ENCODE data around the gene HOXA10. TPM values are rescaled to one million over a fixed set of nuclear protein-coding genes. Genes with fewer than 3 reads are reported as not detected.

HOXA10 gene
- total RNA-seq, 1 experiment from 2014 or later, result not detected

DNA sequence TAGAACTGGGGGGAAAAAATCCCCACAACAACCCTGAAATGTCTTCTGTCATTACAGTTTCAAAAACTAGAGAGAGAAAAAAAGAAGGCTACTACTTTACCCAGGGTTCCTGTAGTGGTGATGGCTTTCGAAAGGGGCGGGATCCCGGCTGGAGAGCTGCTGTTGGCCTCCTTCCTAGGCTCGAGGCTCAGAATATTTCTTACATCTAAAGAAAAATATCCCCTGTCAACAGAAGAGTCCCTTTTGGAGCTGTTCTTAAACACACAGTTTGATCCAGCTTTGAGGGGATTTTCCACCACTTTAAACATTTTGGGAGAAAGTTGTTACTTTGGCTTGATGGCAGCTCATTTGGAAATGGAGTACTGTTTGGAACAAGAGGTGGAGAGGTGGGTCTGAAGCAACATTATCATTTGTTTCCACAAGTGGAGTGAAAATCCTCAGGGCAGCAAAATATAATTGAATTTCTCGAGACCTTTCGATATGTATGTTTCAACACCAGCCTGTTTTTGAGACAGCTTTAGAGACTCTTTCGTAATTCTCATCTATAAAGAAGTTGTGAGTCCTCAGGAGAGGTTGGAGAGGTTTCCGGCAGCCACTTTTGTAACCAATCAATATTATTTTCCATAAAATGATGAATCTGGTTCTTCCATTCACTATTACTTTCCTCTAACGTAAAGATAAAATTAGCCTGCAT, 20.7 kb upstream of the HOXA10 start:
- Histone ChIP-seq H2BK120ac (ENCODE audit: low read depth, low read length, poor library complexity, severe bottlenecking) (no peak overlapping the region), H4K91ac (ENCODE audit: insufficient read length, low read depth, low read length) (no peak overlapping the region), H3K4ac (ENCODE audit: low read depth, low read length) (no peak overlapping the region), H4K20me1 (ENCODE audit: control insufficient read depth, insufficient read depth, insufficient read length) (no peaks in the 10 kb centered on the region), H2BK20ac (ENCODE audit: low read depth, low read length, poor library complexity, severe bottlenecking) (no peak overlapping the region), H3K79me2 (ENCODE audit: insufficient read depth, low read length) (no peaks in the 10 kb centered on the region), H3K23ac (ENCODE audit: insufficient read length, low read depth, low read length) (no peak overlapping the region), H3K23me2 (ENCODE audit: insufficient read length, low read depth, low read length, poor library complexity, severe bottlenecking) (no peaks in the 10 kb centered on the region), H2BK5ac (ENCODE audit: insufficient read length, low read length) (no peak overlapping the region), H3K27ac (ENCODE audit: insufficient read length, low read depth, low read length) (no peak overlapping the region), H2BK12ac (ENCODE audit: insufficient read length, low read depth, low read length) (no peak overlapping the region), H2AFZ (ENCODE audit: low read length) (no peak overlapping the region), H3K18ac (ENCODE audit: insufficient read length, low read depth, low read length) (no peak overlapping the region), H3K14ac (ENCODE audit: insufficient read depth, low read length) (no peak overlapping the region), H3K4me1 (ENCODE audit: insufficient read depth, low read length) (no peaks in the 10 kb centered on the region), H3K27me3 (ENCODE audit: insufficient read depth, low read length) (peaks cover 88% of the 10 kb centered on the region), H4K5ac (ENCODE audit: insufficient read length, low read depth, low read length) (no peak overlapping the region), H3K9me3 (ENCODE audit: control insufficient read depth, low read depth, low read length) (no peaks in the 10 kb centered on the region), H3K4me2 (ENCODE audit: insufficient read depth, insufficient read length, low read length) (no peak overlapping the region), H2BK15ac (ENCODE audit: low read depth, low read length) (no peak overlapping the region), H3K56ac (ENCODE audit: insufficient read length, low read depth, low read length) (no peak overlapping the region), H4K8ac (replicated peaks; ENCODE audit: insufficient read length, low read depth, low read length) (no peak overlapping the region), H2AK5ac (ENCODE audit: insufficient read length, low read length) (no peak overlapping the region), H3T11ph (ENCODE audit: low read length) (no peak overlapping the region), H3K9ac (ENCODE audit: extremely low read depth, insufficient read length, low read length) (no peak overlapping the region), H3K79me1 (ENCODE audit: insufficient read depth, low read depth, low read length, poor library complexity, severe bottlenecking) (no peaks in the 10 kb centered on the region)
- Mint-ChIP-seq H3K36me3 (ENCODE audit: insufficient read depth in 1 of 3, low read depth in 3 of 3) (no peaks in the 10 kb centered on the region; a peak in 2 of 7 replicates), H3K9me3 (peaks cover 3 to 11% of the 10 kb centered on the region in 2 experiments; a peak in 2 of 5 replicates), H3K27ac (no peak overlapping the region), H3K4me3 (no peak overlapping the region), H3K4me1 (peaks cover 0 to 8% of the 10 kb centered on the region in 2 experiments; a peak in 3 of 4 replicates), H3K27me3 (ENCODE audit: low read depth) (peaks cover 97% of the 10 kb centered on the region)
- TF ChIP-seq, protein P1, sequence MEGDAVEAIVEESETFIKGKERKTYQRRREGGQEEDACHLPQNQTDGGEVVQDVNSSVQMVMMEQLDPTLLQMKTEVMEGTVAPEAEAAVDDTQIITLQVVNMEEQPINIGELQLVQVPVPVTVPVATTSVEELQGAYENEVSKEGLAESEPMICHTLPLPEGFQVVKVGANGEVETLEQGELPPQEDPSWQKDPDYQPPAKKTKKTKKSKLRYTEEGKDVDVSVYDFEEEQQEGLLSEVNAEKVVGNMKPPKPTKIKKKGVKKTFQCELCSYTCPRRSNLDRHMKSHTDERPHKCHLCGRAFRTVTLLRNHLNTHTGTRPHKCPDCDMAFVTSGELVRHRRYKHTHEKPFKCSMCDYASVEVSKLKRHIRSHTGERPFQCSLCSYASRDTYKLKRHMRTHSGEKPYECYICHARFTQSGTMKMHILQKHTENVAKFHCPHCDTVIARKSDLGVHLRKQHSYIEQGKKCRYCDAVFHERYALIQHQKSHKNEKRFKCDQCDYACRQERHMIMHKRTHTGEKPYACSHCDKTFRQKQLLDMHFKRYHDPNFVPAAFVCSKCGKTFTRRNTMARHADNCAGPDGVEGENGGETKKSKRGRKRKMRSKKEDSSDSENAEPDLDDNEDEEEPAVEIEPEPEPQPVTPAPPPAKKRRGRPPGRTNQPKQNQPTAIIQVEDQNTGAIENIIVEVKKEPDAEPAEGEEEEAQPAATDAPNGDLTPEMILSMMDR (conservative IDR thresholded peaks at IDR 0.05), result no peak
- peak; percentile 25 for DNase-seq
- WGBS (ENCODE audit: extremely low coverage, insufficient read length, low lambda C conversion rate), result no CpG with 5 or more reads among the region's 9 CpGs
